ENCODE results near the gene HOXC4. TPM values are rescaled to one million over a fixed set of nuclear protein-coding genes. Genes with fewer than 3 reads are reported as not detected.
"Not testable (repeated sequence)": the region's sequence is repeated elsewhere in the genome, so short reads cannot be mapped to it uniquely, and the experiment has no call there.

Gene HOXC4
- total RNA-seq, 1 donor from 2014 or later = not detected

DNA sequence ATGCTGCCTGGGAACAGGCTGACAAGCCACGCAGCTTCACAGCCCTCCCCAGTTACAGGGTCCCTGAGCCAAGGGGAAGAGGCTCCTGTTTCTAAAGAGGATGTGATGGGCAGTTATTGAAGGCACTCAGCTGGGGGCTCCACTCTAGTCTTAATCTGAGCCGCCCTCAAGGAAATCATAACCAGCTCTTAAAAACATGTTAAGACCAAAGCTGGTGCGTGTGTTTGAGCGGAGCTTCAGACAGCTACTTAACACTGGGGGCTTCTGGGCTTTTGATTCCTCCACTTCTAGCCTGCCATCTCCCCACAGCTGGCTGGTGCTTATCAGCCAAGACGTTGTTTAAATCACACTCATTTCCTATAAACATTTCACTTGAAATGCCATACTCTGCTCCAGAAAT lies 42.3 kb downstream of the HOXC4 start:
- H3K36me3 ChIP-seq; H3K27ac ChIP-seq (replicated peaks); H3K4me3 ChIP-seq; intact Hi-C loops (cut with micrococcal nuclease); H3K4me1 ChIP-seq; H3K9me3 ChIP-seq (replicated peaks); DNase-seq: not testable (repeated sequence)
- H3K27me3 ChIP-seq (ENCODE audit: low read depth) = peaks cover 75% of the 10 kb centered on the region

DNA sequence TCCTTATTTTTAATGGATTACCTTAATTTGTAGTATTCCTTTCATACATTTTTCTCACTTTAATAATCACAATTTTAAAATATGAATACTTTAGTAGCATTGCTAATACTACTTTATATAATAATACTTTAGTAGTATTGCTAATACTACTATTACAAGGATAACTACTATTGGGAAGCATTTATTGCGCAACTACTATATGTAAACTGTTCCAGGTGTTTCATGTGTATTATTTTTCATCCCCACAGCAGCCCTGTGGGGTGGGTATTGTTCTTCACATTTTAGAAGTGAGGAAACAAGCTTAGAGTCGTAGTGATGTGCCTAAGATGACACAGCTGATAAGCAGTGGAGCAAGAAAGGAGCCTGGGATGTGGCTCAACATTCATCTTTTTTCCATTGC lies 45.0 kb downstream of the HOXC4 start:
- H3K9me3 ChIP-seq (replicated peaks); H3K4me1 ChIP-seq; intact Hi-C loops (cut with micrococcal nuclease); DNase-seq; H3K4me3 ChIP-seq; H3K27ac ChIP-seq (replicated peaks); H3K36me3 ChIP-seq: not testable (repeated sequence)
- peaks cover 81% of the 10 kb centered on the region for H3K27me3 ChIP-seq (ENCODE audit: low read depth)

GRCh38 chr12:54100588-54100987 lies 47.0 kb downstream of the HOXC4 start:
- DNase-seq; intact Hi-C loops (cut with micrococcal nuclease); H3K27ac ChIP-seq (replicated peaks); H3K4me1 ChIP-seq; H3K9me3 ChIP-seq (replicated peaks); H3K4me3 ChIP-seq; H3K36me3 ChIP-seq: not testable (repeated sequence)
- H3K27me3 ChIP-seq (ENCODE audit: low read depth) = peaks cover 90% of the 10 kb centered on the region

DNA sequence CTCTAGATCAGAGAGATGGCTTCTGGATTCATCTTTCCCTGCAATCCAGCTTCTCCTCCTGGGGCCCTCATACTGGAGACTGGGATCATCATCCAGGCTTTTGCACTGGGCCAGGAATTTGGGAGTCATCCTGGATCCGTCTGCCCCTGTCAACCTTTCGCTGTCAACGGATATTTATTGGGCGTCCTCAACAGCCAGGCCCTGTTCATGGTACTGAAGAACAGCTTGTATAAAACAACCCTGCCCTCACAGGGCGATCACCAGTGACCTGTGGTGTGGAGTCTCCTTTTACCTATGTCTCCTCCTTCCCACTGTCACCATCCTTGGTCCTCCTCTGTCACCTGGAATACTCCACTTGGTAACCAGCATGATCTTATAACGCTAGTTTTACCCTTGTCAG lies 48.6 kb downstream of the HOXC4 start:
- peaks cover 91% of the 10 kb centered on the region for H3K27me3 ChIP-seq (ENCODE audit: low read depth)
- H3K4me3 ChIP-seq; intact Hi-C loops (cut with micrococcal nuclease); DNase-seq; H3K9me3 ChIP-seq (replicated peaks); H3K36me3 ChIP-seq; H3K27ac ChIP-seq (replicated peaks); H3K4me1 ChIP-seq: not testable (repeated sequence)

DNA sequence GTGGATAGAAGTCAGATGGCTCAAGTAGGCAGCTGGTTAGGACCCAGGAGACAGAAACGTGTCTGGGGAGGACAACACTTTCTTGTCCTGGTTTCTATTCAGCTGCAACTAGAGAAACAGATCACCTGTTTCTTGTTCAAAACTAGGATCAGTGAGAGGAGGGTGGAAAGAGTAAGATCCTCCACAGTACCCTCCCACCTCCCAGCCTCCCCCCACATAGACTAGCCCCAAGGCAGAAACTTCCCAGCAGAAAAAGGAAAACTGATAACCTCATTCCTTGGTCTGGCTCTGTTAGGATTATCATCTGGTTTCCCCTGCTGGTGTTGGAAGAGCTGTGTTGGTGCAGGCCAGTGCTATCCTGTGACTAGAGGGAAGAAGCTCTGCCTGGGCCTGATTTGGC lies 50.2 kb downstream of the HOXC4 start:
- DNase-seq; H3K4me3 ChIP-seq; intact Hi-C loops (cut with micrococcal nuclease); H3K36me3 ChIP-seq; H3K9me3 ChIP-seq (replicated peaks); H3K4me1 ChIP-seq; H3K27ac ChIP-seq (replicated peaks): not testable (repeated sequence)
- H3K27me3 ChIP-seq (ENCODE audit: low read depth) = peaks cover 93% of the 10 kb centered on the region

Small RNA genes within 50 kb of the gene (microRNA-seq; reads per million reads assigned to microRNA genes)
- gene MIR615 = not detected

Other genes with a start within 250 kb of the HOXC4 start
- not detected for gene HOXC13, start 115.0 kb upstream of the HOXC4 start, total RNA-seq
- not detected for gene HOXC12, start 98.9 kb upstream of the HOXC4 start, total RNA-seq
- not detected for gene HOXC11, start 80.7 kb upstream of the HOXC4 start, total RNA-seq
- gene HOTAIR, start 78.9 kb upstream of the HOXC4 start, total RNA-seq = not detected
- gene HOXC10, start 68.7 kb upstream of the HOXC4 start, total RNA-seq = not detected
- not detected for gene HOXC9, start 53.7 kb upstream of the HOXC4 start, total RNA-seq
- gene HOXC8, start 44.9 kb upstream of the HOXC4 start, total RNA-seq = not detected
- gene HOXC6, start 25.4 kb upstream of the HOXC4 start, total RNA-seq = not detected
- not detected for gene HOXC5, start 20.8 kb upstream of the HOXC4 start, total RNA-seq
- gene SMUG1, start 135.2 kb downstream of the HOXC4 start, total RNA-seq = 16.2 TPM
- 44.1 TPM for gene CBX5, start 226.3 kb downstream of the HOXC4 start, total RNA-seq
- gene HNRNPA1, start 226.9 kb downstream of the HOXC4 start, total RNA-seq = 423 TPM
- 0.71 TPM for gene NFE2, start 247.2 kb downstream of the HOXC4 start, total RNA-seq

Measured in left ventricle myocardium inferior (tissue), 1 donor.